GM23338 (cell line): Measurements from ENCODE around the gene OCIAD1. TPM values are rescaled to one million over a fixed set of nuclear protein-coding genes. Genes with fewer than 3 reads are reported as not detected.

Source experiments
- ATAC-seq: fragments of 200-7000 bp; cut with Tn5 transposase; 3 replicates; pipeline ENCODE4 v1.9.1; 2020
- DNase-seq: peaks from one replicate; pipeline ENCODE4 v3.0.0-alpha.2; 2015; ENCODE audit warnings: low spot score
- H2AFZ ChIP-seq: fragments of 200-600 bp; sonication (generic); 2 replicates; pipeline ENCODE4 v1.8.0; 2016; ENCODE audit warnings: antibody characterized with exemption, mild to moderate bottlenecking, moderate library complexity
- H3F3A ChIP-seq: fragments of 200-600 bp; sonication (generic); replicated peaks from 2 replicates; pipeline ENCODE4 v1.8.0; 2017; ENCODE audit warnings: antibody characterized with exemption, mixed run types, low read depth
- H3K27ac ChIP-seq: fragments of 200-600 bp; sonication (generic); 2 replicates; pipeline ENCODE4 v1.6.1; 2016; ENCODE audit warnings: low read depth
- H3K27me3 ChIP-seq: fragments of 200-600 bp; sonication (generic); 2 replicates; pipeline ENCODE4 v1.8.0; 2016; ENCODE audit warnings: mild to moderate bottlenecking, mixed run types, moderate library complexity; ENCODE audit not compliant: insufficient read depth
- H3K36me3 ChIP-seq: fragments of 200-600 bp; sonication (generic); 2 replicates; pipeline ENCODE4 v1.8.0; 2016; ENCODE audit warnings: mild to moderate bottlenecking; ENCODE audit not compliant: insufficient read depth
- H3K4me1 ChIP-seq: fragments of 200-600 bp; sonication (generic); 2 replicates; pipeline ENCODE4 v1.8.0; 2016; ENCODE audit warnings: mild to moderate bottlenecking, moderate library complexity; ENCODE audit not compliant: insufficient read depth
- H3K4me2 ChIP-seq: fragments of 200-600 bp; sonication (generic); 2 replicates; pipeline ENCODE4 v1.7.1; 2017; ENCODE audit warnings: mixed run types
- H3K4me3 ChIP-seq: fragments of 200-600 bp; sonication (generic); 2 replicates; pipeline ENCODE4 v1.6.1; 2016; ENCODE audit warnings: mixed run types
- H3K79me2 ChIP-seq: fragments of 200-600 bp; sonication (generic); replicated peaks from 2 replicates; pipeline ENCODE4 v1.8.0; 2017; ENCODE audit warnings: mild to moderate bottlenecking; ENCODE audit not compliant: insufficient read depth
- H3K9me2 ChIP-seq: fragments of 200-600 bp; sonication (generic); 2 replicates; pipeline ENCODE4 v1.8.0; 2017; ENCODE audit not compliant: insufficient read depth
- H4K20me1 ChIP-seq: fragments of 200-600 bp; sonication (generic); replicated peaks from 2 replicates; pipeline ENCODE4 v1.8.0; 2017; ENCODE audit warnings: mild to moderate bottlenecking; ENCODE audit not compliant: insufficient read depth
- H3K27ac Mint-ChIP-seq: 2 replicates; pipeline ENCODE4 v1.8.0; 2020; ENCODE audit warnings: inconsistent platforms, mild to moderate bottlenecking, moderate library complexity, mixed read lengths
- H3K27me3 Mint-ChIP-seq: 3 replicates; pipeline ENCODE4 v1.8.0; 2022; ENCODE audit warnings: low read depth, mild to moderate bottlenecking, moderate library complexity, mixed read lengths, inconsistent platforms; ENCODE audit not compliant: insufficient read depth, poor library complexity
- H3K36me3 Mint-ChIP-seq: 3 replicates; pipeline ENCODE4 v1.8.0; 2021; ENCODE audit warnings: low read depth, mild to moderate bottlenecking, inconsistent platforms, moderate library complexity, mixed read lengths
- H3K4me1 Mint-ChIP-seq: 3 replicates; pipeline ENCODE4 v1.8.0; 2020; ENCODE audit warnings: mild to moderate bottlenecking, inconsistent platforms, mixed read lengths
- H3K4me3 Mint-ChIP-seq: 3 replicates; pipeline ENCODE4 v1.8.0; 2021; ENCODE audit warnings: moderate library complexity, mild to moderate bottlenecking, inconsistent platforms, mixed read lengths
- H3K9me3 Mint-ChIP-seq: 3 replicates; pipeline ENCODE4 v1.8.0; 2020; ENCODE audit warnings: moderate library complexity, mild to moderate bottlenecking, inconsistent platforms, mixed read lengths
- CREB1 ChIP-seq: fragments of 250-450 bp; sonication (Bioruptor Pico); IDR thresholded peaks from 2 replicates; pipeline ENCODE4 v1.5.0; 2020; ENCODE audit warnings: low read depth, mild to moderate bottlenecking, moderate library complexity
- EZH2 ChIP-seq: fragments of 200-600 bp; sonication (generic); IDR thresholded peaks from one replicate; pipeline ENCODE4 v1.8.0; 2017; ENCODE audit warnings: antibody characterized with exemption, mild to moderate bottlenecking, low read depth; ENCODE audit not compliant: unreplicated experiment
- EZH2phosphoT487 ChIP-seq: fragments of 200-600 bp; sonication (generic); IDR thresholded peaks from one replicate; pipeline ENCODE4 v1.8.1; 2018; ENCODE audit warnings: antibody characterized with exemption; ENCODE audit not compliant: unreplicated experiment
- JUNB ChIP-seq: IDR thresholded peaks from one replicate; pipeline ENCODE4 v1.6.1; 2016; ENCODE audit warnings: antibody characterized with exemption; ENCODE audit not compliant: unreplicated experiment
- NANOG ChIP-seq: IDR thresholded peaks from 2 replicates; pipeline ENCODE4 v1.6.1; 2016; ENCODE audit warnings: antibody characterized with exemption, borderline replicate concordance
- POLR2AphosphoS5 ChIP-seq: IDR thresholded peaks from 2 replicates; pipeline ENCODE4 v1.6.1; 2016; ENCODE audit warnings: antibody characterized with exemption, low read depth
- STAT1 ChIP-seq: IDR thresholded peaks from one replicate; pipeline ENCODE4 v1.6.1; 2016; ENCODE audit warnings: antibody characterized with exemption; ENCODE audit not compliant: unreplicated experiment
- ZNF114 ChIP-seq: fragments of 250-450 bp; sonication (Bioruptor Pico); IDR thresholded peaks from 2 replicates; pipeline ENCODE4 v1.5.0; 2020; ENCODE audit warnings: mild to moderate bottlenecking, moderate library complexity
- ZNF331 ChIP-seq: fragments of 250-450 bp; sonication (Bioruptor Pico); IDR thresholded peaks from 2 replicates; pipeline ENCODE4 v1.5.0; 2020; ENCODE audit warnings: low read depth, mild to moderate bottlenecking, moderate library complexity
- polyA plus RNA-seq: library from polyadenylated mRNA; unstranded; fragments of >200 nt; fragmentation: Nextera tagmentation; extraction: Ambion mirVana; gene quantifications from 2 replicates; pipeline ENCODE4 v1.2.1, GENCODE V29; 2016
- total RNA-seq: library from RNA; depleted of rRNA; stranded (reverse); fragments of >200 nt; shearing (Covaris generic); gene quantifications from 2 replicates; pipeline ENCODE4 v1.2.3, GENCODE V29; 2014
- TF ChIP-seq, protein P1 (sequence below): IDR thresholded peaks from one replicate; pipeline ENCODE4 v1.6.1; 2018; ENCODE audit warnings: antibody characterized with exemption; ENCODE audit not compliant: unreplicated experiment
- TF ChIP-seq, protein P2 (sequence below): fragments of 250-450 bp; sonication (Bioruptor Pico); IDR thresholded peaks from 2 replicates; pipeline ENCODE4 v1.5.0; 2020; ENCODE audit warnings: mild to moderate bottlenecking, moderate library complexity
- TF ChIP-seq, protein P3 (sequence below), 2 experiments: fragments of 200-600 bp in 1 of 2; sonication (generic) in 1 of 2; conservative IDR thresholded peaks; 2 replicates each; pipeline versions ENCODE4 v1.5.1 to v1.6.1; 2016 to 2017; ENCODE audit warnings: antibody characterized with exemption in 2 of 2, low read depth in 2 of 2, mild to moderate bottlenecking in 2 of 2, moderate library complexity in 1 of 2
- TF ChIP-seq, protein P4 (sequence below): IDR thresholded peaks from 2 replicates; pipeline ENCODE4 v1.6.1; 2016; ENCODE audit warnings: antibody characterized with exemption

Gene OCIAD1
- total and polyA plus RNA-seq, 2 experiments from 2014 or later = 125 to 190 TPM

DNA sequence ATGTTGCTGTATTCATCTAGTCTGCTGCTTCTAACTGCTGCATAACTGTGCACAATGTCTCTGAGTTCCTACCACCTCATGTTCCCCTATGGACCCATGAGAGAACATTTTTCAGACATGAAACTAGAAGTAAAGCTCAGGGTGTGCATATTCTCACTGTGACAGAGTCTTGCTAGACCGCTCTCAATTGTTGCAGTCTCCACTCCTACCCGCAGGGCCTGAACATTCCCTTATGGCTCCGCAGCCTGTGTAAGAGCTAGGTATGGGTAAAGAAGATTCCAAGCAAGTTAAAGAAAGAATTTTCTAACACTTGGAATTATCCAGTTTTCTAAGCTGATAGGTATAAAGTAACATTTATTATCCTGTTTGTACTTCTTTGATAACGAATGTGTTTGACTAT is 70.3 kb downstream of the OCIAD1 start:
- H3K4me2 ChIP-seq = no peak overlapping the region
- H3K27me3 Mint-ChIP-seq = no peaks in the 10 kb centered on the region
- H4K20me1 ChIP-seq = no peaks in the 10 kb centered on the region; the same call in 1 of the 2 replicates
- H3K9me2 ChIP-seq = no peaks in the 10 kb centered on the region
- ATAC-seq = no peak
- no peaks in the 10 kb centered on the region for H3F3A ChIP-seq
- no peaks in the 10 kb centered on the region; the same call in 1 of the 3 replicates for H3K9me3 Mint-ChIP-seq
- peaks cover 19% of the 10 kb centered on the region for H3K79me2 ChIP-seq
- H3K4me1 Mint-ChIP-seq = peaks cover 13% of the 10 kb centered on the region
- H3K27ac ChIP-seq = no peak overlapping the region
- peaks cover 7% of the 10 kb centered on the region; the same call in 1 of the 2 replicates for H3K4me1 ChIP-seq
- H3K4me3 ChIP-seq = no peak overlapping the region
- peaks cover 29% of the 10 kb centered on the region for H3K36me3 ChIP-seq
- H2AFZ ChIP-seq = no peak overlapping the region
- TF ChIP-seq EZH2phosphoT487 = no peak
- TF ChIP-seq POLR2AphosphoS5 = no peak
- TF ChIP-seq, protein P1, sequence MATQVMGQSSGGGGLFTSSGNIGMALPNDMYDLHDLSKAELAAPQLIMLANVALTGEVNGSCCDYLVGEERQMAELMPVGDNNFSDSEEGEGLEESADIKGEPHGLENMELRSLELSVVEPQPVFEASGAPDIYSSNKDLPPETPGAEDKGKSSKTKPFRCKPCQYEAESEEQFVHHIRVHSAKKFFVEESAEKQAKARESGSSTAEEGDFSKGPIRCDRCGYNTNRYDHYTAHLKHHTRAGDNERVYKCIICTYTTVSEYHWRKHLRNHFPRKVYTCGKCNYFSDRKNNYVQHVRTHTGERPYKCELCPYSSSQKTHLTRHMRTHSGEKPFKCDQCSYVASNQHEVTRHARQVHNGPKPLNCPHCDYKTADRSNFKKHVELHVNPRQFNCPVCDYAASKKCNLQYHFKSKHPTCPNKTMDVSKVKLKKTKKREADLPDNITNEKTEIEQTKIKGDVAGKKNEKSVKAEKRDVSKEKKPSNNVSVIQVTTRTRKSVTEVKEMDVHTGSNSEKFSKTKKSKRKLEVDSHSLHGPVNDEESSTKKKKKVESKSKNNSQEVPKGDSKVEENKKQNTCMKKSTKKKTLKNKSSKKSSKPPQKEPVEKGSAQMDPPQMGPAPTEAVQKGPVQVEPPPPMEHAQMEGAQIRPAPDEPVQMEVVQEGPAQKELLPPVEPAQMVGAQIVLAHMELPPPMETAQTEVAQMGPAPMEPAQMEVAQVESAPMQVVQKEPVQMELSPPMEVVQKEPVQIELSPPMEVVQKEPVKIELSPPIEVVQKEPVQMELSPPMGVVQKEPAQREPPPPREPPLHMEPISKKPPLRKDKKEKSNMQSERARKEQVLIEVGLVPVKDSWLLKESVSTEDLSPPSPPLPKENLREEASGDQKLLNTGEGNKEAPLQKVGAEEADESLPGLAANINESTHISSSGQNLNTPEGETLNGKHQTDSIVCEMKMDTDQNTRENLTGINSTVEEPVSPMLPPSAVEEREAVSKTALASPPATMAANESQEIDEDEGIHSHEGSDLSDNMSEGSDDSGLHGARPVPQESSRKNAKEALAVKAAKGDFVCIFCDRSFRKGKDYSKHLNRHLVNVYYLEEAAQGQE = no peak
- TF ChIP-seq EZH2 = no peak
- TF ChIP-seq STAT1 = no peak
- TF ChIP-seq, protein P2, sequence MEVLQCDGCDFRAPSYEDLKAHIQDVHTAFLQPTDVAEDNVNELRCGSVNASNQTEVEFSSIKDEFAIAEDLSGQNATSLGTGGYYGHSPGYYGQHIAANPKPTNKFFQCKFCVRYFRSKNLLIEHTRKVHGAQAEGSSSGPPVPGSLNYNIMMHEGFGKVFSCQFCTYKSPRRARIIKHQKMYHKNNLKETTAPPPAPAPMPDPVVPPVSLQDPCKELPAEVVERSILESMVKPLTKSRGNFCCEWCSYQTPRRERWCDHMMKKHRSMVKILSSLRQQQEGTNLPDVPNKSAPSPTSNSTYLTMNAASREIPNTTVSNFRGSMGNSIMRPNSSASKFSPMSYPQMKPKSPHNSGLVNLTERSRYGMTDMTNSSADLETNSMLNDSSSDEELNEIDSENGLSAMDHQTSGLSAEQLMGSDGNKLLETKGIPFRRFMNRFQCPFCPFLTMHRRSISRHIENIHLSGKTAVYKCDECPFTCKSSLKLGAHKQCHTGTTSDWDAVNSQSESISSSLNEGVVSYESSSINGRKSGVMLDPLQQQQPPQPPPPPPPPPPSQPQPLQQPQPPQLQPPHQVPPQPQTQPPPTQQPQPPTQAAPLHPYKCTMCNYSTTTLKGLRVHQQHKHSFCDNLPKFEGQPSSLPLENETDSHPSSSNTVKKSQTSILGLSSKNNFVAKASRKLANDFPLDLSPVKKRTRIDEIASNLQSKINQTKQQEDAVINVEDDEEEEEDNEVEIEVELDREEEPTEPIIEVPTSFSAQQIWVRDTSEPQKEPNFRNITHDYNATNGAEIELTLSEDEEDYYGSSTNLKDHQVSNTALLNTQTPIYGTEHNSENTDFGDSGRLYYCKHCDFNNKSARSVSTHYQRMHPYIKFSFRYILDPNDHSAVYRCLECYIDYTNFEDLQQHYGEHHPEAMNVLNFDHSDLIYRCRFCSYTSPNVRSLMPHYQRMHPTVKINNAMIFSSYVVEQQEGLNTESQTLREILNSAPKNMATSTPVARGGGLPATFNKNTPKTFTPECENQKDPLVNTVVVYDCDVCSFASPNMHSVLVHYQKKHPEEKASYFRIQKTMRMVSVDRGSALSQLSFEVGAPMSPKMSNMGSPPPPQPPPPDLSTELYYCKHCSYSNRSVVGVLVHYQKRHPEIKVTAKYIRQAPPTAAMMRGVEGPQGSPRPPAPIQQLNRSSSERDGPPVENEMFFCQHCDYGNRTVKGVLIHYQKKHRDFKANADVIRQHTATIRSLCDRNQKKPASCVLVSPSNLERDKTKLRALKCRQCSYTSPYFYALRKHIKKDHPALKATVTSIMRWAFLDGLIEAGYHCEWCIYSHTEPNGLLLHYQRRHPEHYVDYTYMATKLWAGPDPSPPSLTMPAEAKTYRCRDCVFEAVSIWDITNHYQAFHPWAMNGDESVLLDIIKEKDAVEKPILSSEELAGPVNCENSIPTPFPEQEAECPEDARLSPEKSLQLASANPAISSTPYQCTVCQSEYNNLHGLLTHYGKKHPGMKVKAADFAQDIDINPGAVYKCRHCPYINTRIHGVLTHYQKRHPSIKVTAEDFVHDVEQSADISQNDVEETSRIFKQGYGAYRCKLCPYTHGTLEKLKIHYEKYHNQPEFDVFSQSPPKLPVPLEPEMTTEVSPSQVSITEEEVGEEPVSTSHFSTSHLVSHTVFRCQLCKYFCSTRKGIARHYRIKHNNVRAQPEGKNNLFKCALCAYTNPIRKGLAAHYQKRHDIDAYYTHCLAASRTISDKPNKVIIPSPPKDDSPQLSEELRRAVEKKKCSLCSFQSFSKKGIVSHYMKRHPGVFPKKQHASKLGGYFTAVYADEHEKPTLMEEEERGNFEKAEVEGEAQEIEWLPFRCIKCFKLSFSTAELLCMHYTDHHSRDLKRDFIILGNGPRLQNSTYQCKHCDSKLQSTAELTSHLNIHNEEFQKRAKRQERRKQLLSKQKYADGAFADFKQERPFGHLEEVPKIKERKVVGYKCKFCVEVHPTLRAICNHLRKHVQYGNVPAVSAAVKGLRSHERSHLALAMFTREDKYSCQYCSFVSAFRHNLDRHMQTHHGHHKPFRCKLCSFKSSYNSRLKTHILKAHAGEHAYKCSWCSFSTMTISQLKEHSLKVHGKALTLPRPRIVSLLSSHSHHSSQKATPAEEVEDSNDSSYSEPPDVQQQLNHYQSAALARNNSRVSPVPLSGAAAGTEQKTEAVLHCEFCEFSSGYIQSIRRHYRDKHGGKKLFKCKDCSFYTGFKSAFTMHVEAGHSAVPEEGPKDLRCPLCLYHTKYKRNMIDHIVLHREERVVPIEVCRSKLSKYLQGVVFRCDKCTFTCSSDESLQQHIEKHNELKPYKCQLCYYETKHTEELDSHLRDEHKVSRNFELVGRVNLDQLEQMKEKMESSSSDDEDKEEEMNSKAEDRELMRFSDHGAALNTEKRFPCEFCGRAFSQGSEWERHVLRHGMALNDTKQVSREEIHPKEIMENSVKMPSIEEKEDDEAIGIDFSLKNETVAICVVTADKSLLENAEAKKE (CRISPR knock-in tag) = no peak
- TF ChIP-seq, protein P3, sequence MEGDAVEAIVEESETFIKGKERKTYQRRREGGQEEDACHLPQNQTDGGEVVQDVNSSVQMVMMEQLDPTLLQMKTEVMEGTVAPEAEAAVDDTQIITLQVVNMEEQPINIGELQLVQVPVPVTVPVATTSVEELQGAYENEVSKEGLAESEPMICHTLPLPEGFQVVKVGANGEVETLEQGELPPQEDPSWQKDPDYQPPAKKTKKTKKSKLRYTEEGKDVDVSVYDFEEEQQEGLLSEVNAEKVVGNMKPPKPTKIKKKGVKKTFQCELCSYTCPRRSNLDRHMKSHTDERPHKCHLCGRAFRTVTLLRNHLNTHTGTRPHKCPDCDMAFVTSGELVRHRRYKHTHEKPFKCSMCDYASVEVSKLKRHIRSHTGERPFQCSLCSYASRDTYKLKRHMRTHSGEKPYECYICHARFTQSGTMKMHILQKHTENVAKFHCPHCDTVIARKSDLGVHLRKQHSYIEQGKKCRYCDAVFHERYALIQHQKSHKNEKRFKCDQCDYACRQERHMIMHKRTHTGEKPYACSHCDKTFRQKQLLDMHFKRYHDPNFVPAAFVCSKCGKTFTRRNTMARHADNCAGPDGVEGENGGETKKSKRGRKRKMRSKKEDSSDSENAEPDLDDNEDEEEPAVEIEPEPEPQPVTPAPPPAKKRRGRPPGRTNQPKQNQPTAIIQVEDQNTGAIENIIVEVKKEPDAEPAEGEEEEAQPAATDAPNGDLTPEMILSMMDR (conservative IDR thresholded peaks at IDR 0.05; ENCODE audit: low read depth in 2 of 2) = no peak
- no peak for TF ChIP-seq ZNF114 (CRISPR knock-in tag)
- no peak for TF ChIP-seq NANOG
- TF ChIP-seq, protein P4, sequence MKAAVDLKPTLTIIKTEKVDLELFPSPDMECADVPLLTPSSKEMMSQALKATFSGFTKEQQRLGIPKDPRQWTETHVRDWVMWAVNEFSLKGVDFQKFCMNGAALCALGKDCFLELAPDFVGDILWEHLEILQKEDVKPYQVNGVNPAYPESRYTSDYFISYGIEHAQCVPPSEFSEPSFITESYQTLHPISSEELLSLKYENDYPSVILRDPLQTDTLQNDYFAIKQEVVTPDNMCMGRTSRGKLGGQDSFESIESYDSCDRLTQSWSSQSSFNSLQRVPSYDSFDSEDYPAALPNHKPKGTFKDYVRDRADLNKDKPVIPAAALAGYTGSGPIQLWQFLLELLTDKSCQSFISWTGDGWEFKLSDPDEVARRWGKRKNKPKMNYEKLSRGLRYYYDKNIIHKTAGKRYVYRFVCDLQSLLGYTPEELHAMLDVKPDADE = no peak
- TF ChIP-seq CREB1 = no peak
- no peak for TF ChIP-seq JUNB
- no peak for TF ChIP-seq ZNF331 (CRISPR knock-in tag)
- DNase-seq = no peak
- no peaks in the 10 kb centered on the region for H3K27me3 ChIP-seq
- H3K4me3 Mint-ChIP-seq = no peak overlapping the region
- peaks cover 54% of the 10 kb centered on the region for H3K36me3 Mint-ChIP-seq
- no peak overlapping the region for H3K27ac Mint-ChIP-seq
